Measurements from ENCODE around the gene ATP1A2. TPM values are rescaled to one million over a fixed set of nuclear protein-coding genes. Genes with fewer than 3 reads are reported as not detected.
"Not testable (repeated sequence)": the region's sequence is repeated elsewhere in the genome, so short reads cannot be mapped to it uniquely, and the experiment has no call there.

ATP1A2 gene
- total and polyA plus RNA-seq, 10 of the 15 experiments (the other 5 are each of a cell fraction or from before 2014, with no cell fraction given): 0.15 TPM; not detected in 9

GRCh38 chr1:160109686-160110085 is 5.9 kb upstream of the ATP1A2 start (continued):
- TF ChIP-seq SKIL (IDR thresholded peaks at IDR 0.05; ENCODE audit: low read depth, poor library complexity, severe bottlenecking): no peak
- TF ChIP-seq NR2C2 (IDR thresholded peaks at IDR 0.05; ENCODE audit: borderline replicate concordance, control insufficient read depth, insufficient read length, low read depth): no peak

GRCh38 chr1:160111462-160111861 is 4.1 kb upstream of the ATP1A2 start:
- H3K4me3 ChIP-seq; BruUV-seq (replicated peaks); H3K4me1 ChIP-seq (ENCODE audit: control insufficient read depth, insufficient read depth, low read length); H3K27ac ChIP-seq (ENCODE audit: control insufficient read depth, insufficient read depth); FAIRE-seq; H4K20me1 ChIP-seq (ENCODE audit: control insufficient read depth, insufficient read depth); H3K36me3 ChIP-seq (ENCODE audit: control insufficient read depth in 2 of 2, insufficient read depth in 2 of 2, low read length in 1 of 2); DNase-seq (ENCODE audit: low read depth, low spot score); H3K79me2 ChIP-seq (ENCODE audit: control insufficient read depth, insufficient read depth, low read length); H3K9me3 ChIP-seq (replicated peaks; ENCODE audit: control insufficient read depth, insufficient read depth, low read length); in situ Hi-C loops (cut with MboI); POLR2A ChIA-PET; H3K9ac ChIP-seq (ENCODE audit: control insufficient read depth, insufficient read depth, low read length); H3K27me3 ChIP-seq (replicated peaks in 1 of 2; ENCODE audit: control insufficient read depth in 2 of 2, insufficient read depth in 2 of 2, low read length in 1 of 2); ATAC-seq; H3K4me2 ChIP-seq (ENCODE audit: control insufficient read depth, insufficient read depth); intact Hi-C loops (cut with micrococcal nuclease; ENCODE audit: unreplicated experiment); H2AFZ ChIP-seq (ENCODE audit: control insufficient read depth, low read depth, low read length): not testable (repeated sequence)
- ChIA-PET RAD21 (ENCODE audit: unreplicated experiment) (interaction anchor here (1.4 kb wide), 1 partner anchor 24 kb away, joined by 3 read pairs; no protein-coding TSS in a partner anchor), CTCF (interaction anchor here (0.6 to 11.6 kb wide), 5 partner anchors 56 to 265 kb away, joined by 3 to 189 read pairs (median 3); no protein-coding TSS in a partner anchor), SMC1A (ENCODE audit: uncharacterized antibody, unreplicated experiment) (interaction anchor here (1.5 kb wide), 1 partner anchor 10 kb away, joined by 4 read pairs; no protein-coding TSS in a partner anchor)
- 65% methylated on average over 10 of the region's 10 CpGs for WGBS (ENCODE audit: insufficient coverage, insufficient replicate concordance, low lambda C conversion rate, missing lambda C conversion rate)

- no peak overlapping the region for H2AFZ ChIP-seq (ENCODE audit: control insufficient read depth, low read depth, low read length)
- no peaks in the 10 kb centered on the region for H3K79me2 ChIP-seq (ENCODE audit: control insufficient read depth, insufficient read depth, low read length)
- H3K36me3 ChIP-seq (ENCODE audit: control insufficient read depth in 2 of 2, insufficient read depth in 2 of 2, low read length in 1 of 2): no peaks in the 10 kb centered on the region
- no peak for FAIRE-seq
- intact Hi-C loops (cut with micrococcal nuclease; ENCODE audit: unreplicated experiment): no loop called here
- H3K9ac ChIP-seq (ENCODE audit: control insufficient read depth, insufficient read depth, low read length): no peak overlapping the region
- no peaks in the 10 kb centered on the region for H3K4me1 ChIP-seq (ENCODE audit: control insufficient read depth, insufficient read depth, low read length)
- no peak overlapping the region for H3K4me3 ChIP-seq
- BruUV-seq (replicated peaks): no TSS peak
- no peak for TF ChIP-seq SMAD5 (IDR thresholded peaks at IDR 0.05; ENCODE audit: low read depth)
- no peak for DNase-seq (ENCODE audit: low read depth, low spot score)
- WGBS (ENCODE audit: insufficient coverage, insufficient replicate concordance, low lambda C conversion rate, missing lambda C conversion rate): 54% methylated on average over 12 of the region's 12 CpGs
- H3K4me2 ChIP-seq (ENCODE audit: control insufficient read depth, insufficient read depth): no peak overlapping the region
- 0 out of 2 replicates have a peak, but pooled peaks cover 3% of the 10 kb centered on the region for H4K20me1 ChIP-seq (ENCODE audit: control insufficient read depth, insufficient read depth)
- H3K27me3 ChIP-seq (replicated peaks in 1 of 2; ENCODE audit: control insufficient read depth in 2 of 2, insufficient read depth in 2 of 2, low read length in 1 of 2): peaks cover 0 to 2% of the 10 kb centered on the region in 2 experiments; a peak in 2 of 4 replicates
- ATAC-seq: no peak
- RAD21 ChIA-PET (ENCODE audit: unreplicated experiment): no interaction called here
- POLR2A ChIA-PET: no interaction called here
- no peak overlapping the region for H3K27ac ChIP-seq (ENCODE audit: control insufficient read depth, insufficient read depth)
- SMC1A ChIA-PET (ENCODE audit: uncharacterized antibody, unreplicated experiment): interaction anchor here (0.6 kb wide), 1 partner anchor 140 kb away, joined by 3 read pairs; no protein-coding TSS in a partner anchor
- no peaks in the 10 kb centered on the region for H3K9me3 ChIP-seq (replicated peaks; ENCODE audit: control insufficient read depth, insufficient read depth, low read length)
- CTCF ChIA-PET: no interaction called here
- in situ Hi-C loops (cut with MboI): no loop called here
Measured at GRCh38 chr1:160112357-160112756, 3.2 kb upstream of the ATP1A2 start.
